ENCODE data around the gene SPG11.

DNA sequence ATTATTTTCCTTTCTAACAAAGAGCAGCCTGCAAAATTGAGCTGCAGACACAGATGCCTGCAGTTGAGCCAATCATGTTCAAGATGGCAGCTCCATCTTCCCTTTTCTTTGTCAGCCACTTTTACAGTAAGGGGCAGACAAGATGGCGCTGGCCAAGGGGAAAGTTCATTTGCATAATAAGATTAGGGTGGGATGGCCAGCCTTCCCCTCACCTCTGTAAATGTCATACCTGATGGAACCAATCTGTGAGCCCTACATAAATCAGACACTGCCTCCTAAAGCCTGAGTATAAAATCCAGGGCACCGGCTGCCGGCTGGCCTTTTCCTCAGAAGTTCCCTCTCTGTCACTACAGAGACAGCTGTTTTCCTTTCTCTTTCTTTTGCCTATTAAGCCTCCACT, 31.8 kb upstream of the SPG11 start:
- TF ChIP-seq EZH2 (IDR thresholded peaks at IDR 0.05; ENCODE audit: insufficient read depth, poor library complexity, severe bottlenecking) (no peak), EZH2phosphoT487 (IDR thresholded peaks at IDR 0.05; ENCODE audit: insufficient read depth, low read depth) (no peak)

Data from GM23248 (cell line).